Natural killer cell (primary cell): Measurements from ENCODE around the gene DOC2B. TPM values are rescaled to one million over a fixed set of nuclear protein-coding genes. Genes with fewer than 3 reads are reported as not detected.

Source experiments
- ATAC-seq, 3 donors: fragments of 150-1000 bp in 2 of 3; fragments of 200-7000 bp in 1 of 3; cut with Tn5 transposase; 1 replicate in 1 of 3; 2 replicates in 2 of 3; pipeline ENCODE4 v1.10.0; 2021; ENCODE audit warnings: mild to moderate bottlenecking in 2 of 3, moderate library complexity in 2 of 3
- DNase-seq, 2 donors: peaks; one replicate each; pipeline versions ENCODE4 v3.0.0 to v3.0.0-alpha.2; 2013 to 2021; ENCODE audit warnings: mixed read lengths in 1 of 2
- H3K27ac ChIP-seq: one replicate; pipeline ENCODE4 v1.5.1; 2013; ENCODE audit warnings: mild to moderate bottlenecking, low read length
- H3K27me3 ChIP-seq: one replicate; pipeline ENCODE4 v1.6.1; 2013; ENCODE audit warnings: low read length; ENCODE audit not compliant: control insufficient read depth, insufficient read depth
- H3K36me3 ChIP-seq: one replicate; pipeline ENCODE4 v1.6.1; 2013; ENCODE audit warnings: low read length; ENCODE audit not compliant: control insufficient read depth, insufficient read depth
- H3K4me1 ChIP-seq: one replicate; pipeline ENCODE4 v1.6.1; 2013; ENCODE audit warnings: low read length; ENCODE audit not compliant: control insufficient read depth, insufficient read depth
- H3K4me3 ChIP-seq: one replicate; pipeline ENCODE4 v1.5.1; 2013; ENCODE audit warnings: low read length
- H3K9me3 ChIP-seq: one replicate; pipeline ENCODE4 v1.6.1; 2013; ENCODE audit warnings: low read length; ENCODE audit not compliant: control insufficient read depth, insufficient read depth
- H3K27ac Mint-ChIP-seq, 2 donors: one replicate each; pipeline ENCODE4 v1.8.0; 2022; ENCODE audit warnings: mild to moderate bottlenecking in 2 of 2, mixed read lengths in 2 of 2, moderate library complexity in 1 of 2
- H3K27me3 Mint-ChIP-seq, 2 donors: one replicate each; pipeline ENCODE4 v1.8.0; 2022; ENCODE audit warnings: low read depth in 2 of 2, mixed read lengths in 2 of 2
- H3K36me3 Mint-ChIP-seq: one replicate; pipeline ENCODE4 v1.8.0; 2022; ENCODE audit warnings: mixed read lengths
- H3K4me1 Mint-ChIP-seq, 2 donors: one replicate each; pipeline ENCODE4 v1.8.0; 2022; ENCODE audit warnings: mixed read lengths in 2 of 2
- H3K4me3 Mint-ChIP-seq: one replicate; pipeline ENCODE4 v1.8.0; 2022; ENCODE audit warnings: mild to moderate bottlenecking, moderate library complexity, mixed read lengths
- H3K9me3 Mint-ChIP-seq, 2 donors: one replicate each; pipeline ENCODE4 v1.8.0; 2022; ENCODE audit warnings: mixed read lengths in 2 of 2
- WGBS: methylation state at CpG from one replicate; pipeline ENCODE4 v1.1.7; 2013; ENCODE audit warnings: missing lambda C conversion rate; ENCODE audit not compliant: insufficient coverage; 5-methylcytosine and 5-hydroxymethylcytosine counted together
- intact Hi-C: fragments of 100-400 bp; cut with micrococcal nuclease; formaldehyde crosslinking; loops from one replicate; pipeline ENCODE4 v1.14.2; 2022
- total RNA-seq, 4 donors: library from RNA; stranded (reverse); fragments of 120-200 nt in 1 of 4; gene quantifications; one replicate each; pipeline versions ENCODE4 v1.2.3 to v1.2.4, GENCODE V29; 2013 to 2022
- TF ChIP-seq, protein P1 (sequence below): fragments of 200-600 bp; IDR thresholded peaks from one replicate; pipeline ENCODE4 v1.8.0; 2022; ENCODE audit warnings: antibody characterized with exemption

Gene DOC2B
- total RNA-seq, 3 donors from 2014 or later (not counting 1 experiment from before 2014, with no cell fraction given), result 0.07 to 0.20 TPM; not detected in 1

DNA sequence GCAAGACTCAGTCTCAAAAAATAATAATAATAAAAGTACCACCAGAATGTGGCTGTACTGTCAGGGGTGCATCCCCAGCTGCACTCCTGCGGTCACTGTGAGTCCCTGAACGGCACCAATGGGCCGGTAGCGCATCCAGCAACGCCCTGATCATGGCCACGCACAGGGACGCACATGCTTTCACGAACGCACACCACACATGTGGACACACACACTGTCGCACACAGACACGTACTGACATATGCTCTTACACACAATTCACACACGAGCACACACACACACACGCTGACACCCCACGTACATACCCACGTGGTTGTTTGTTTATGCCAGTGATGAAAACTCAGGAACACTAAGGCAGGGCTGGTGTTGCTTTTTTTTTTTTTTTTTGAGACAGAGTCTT is 21.8 kb downstream of the DOC2B start:
- 93% methylated on average over 15 of the region's 15 CpGs for WGBS
- no peak overlapping the region for H3K27ac Mint-ChIP-seq
- Histone ChIP-seq H3K27me3 (no peaks in the 10 kb centered on the region), H3K27ac (no peak overlapping the region), H3K4me1 (no peaks in the 10 kb centered on the region), H3K9me3 (no peaks in the 10 kb centered on the region), H3K4me3 (no peak overlapping the region), H3K36me3 (no peaks in the 10 kb centered on the region)
- no peaks in the 10 kb centered on the region for H3K9me3 Mint-ChIP-seq
- TF ChIP-seq, protein P1, sequence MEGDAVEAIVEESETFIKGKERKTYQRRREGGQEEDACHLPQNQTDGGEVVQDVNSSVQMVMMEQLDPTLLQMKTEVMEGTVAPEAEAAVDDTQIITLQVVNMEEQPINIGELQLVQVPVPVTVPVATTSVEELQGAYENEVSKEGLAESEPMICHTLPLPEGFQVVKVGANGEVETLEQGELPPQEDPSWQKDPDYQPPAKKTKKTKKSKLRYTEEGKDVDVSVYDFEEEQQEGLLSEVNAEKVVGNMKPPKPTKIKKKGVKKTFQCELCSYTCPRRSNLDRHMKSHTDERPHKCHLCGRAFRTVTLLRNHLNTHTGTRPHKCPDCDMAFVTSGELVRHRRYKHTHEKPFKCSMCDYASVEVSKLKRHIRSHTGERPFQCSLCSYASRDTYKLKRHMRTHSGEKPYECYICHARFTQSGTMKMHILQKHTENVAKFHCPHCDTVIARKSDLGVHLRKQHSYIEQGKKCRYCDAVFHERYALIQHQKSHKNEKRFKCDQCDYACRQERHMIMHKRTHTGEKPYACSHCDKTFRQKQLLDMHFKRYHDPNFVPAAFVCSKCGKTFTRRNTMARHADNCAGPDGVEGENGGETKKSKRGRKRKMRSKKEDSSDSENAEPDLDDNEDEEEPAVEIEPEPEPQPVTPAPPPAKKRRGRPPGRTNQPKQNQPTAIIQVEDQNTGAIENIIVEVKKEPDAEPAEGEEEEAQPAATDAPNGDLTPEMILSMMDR, result no peak
- H3K36me3 Mint-ChIP-seq, result no peaks in the 10 kb centered on the region
- no peak for DNase-seq
- intact Hi-C loops, result no loop called here
- H3K4me1 Mint-ChIP-seq, result no peaks in the 10 kb centered on the region
- H3K4me3 Mint-ChIP-seq, result no peak overlapping the region
- peaks cover 0 to 2% of the 10 kb centered on the region in 2 donors for H3K27me3 Mint-ChIP-seq
- ATAC-seq, result no peak

DNA sequence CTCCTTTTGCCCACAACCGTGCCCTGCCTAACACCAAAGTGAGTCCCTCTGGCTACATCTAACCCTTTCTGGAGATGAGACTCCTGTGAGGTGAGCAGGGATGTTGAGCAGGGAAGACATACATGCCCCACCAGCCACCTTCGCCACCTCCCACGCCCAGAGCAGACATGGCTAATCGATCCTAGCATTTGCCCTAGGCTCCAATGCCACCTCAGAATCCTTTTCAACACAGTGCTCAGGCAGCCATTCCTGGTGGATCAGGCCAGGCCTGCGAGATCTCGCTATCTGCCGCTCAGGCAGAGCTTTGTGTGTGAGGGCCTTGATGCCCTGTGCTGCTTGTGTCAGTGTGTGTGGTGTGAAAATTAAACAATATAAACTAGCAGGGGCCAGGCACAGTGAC is 23.1 kb downstream of the DOC2B start:
- H3K4me1 Mint-ChIP-seq, result no peaks in the 10 kb centered on the region
- no peak overlapping the region for H3K4me3 Mint-ChIP-seq
- no peaks in the 10 kb centered on the region for H3K27me3 ChIP-seq
- no peaks in the 10 kb centered on the region for H3K4me1 ChIP-seq
- DNase-seq (no peak), ATAC-seq (no peak)
- H3K36me3 Mint-ChIP-seq, result no peaks in the 10 kb centered on the region
- peaks cover 0 to 2% of the 10 kb centered on the region in 2 donors for H3K27me3 Mint-ChIP-seq
- no peak overlapping the region for H3K27ac Mint-ChIP-seq
- H3K9me3 Mint-ChIP-seq, result no peaks in the 10 kb centered on the region
- WGBS, result 88% methylated on average over 7 of the region's 7 CpGs
- intact Hi-C loops, result no loop called here
- H3K36me3 ChIP-seq, result no peaks in the 10 kb centered on the region
- no peak overlapping the region for H3K4me3 ChIP-seq
- no peaks in the 10 kb centered on the region for H3K9me3 ChIP-seq
- no peak overlapping the region for H3K27ac ChIP-seq
- TF ChIP-seq, protein P1, result no peak

DNA sequence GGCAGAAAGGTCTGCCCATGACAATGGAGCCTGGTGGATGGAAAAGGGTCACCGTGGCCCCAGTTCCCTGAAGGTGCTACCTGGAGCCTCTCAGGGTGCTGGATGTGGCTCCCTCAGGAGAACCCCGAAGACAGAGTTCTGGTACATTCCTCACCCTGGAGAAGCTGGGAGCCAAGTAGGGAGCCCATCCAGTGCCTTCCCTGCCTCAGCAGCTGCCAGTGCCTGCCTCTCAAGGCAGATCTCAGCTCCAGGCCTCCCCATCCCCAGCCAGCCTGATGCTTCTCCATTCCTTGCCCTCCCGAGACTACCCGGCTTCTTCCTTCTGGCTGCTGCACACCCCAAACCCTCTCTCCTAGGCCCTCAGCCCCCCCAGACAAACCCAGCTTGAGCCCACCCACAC is 23.5 kb downstream of the DOC2B start:
- Histone ChIP-seq H3K27ac (no peak overlapping the region), H3K4me1 (no peaks in the 10 kb centered on the region), H3K4me3 (no peak overlapping the region), H3K36me3 (no peaks in the 10 kb centered on the region), H3K9me3 (no peaks in the 10 kb centered on the region), H3K27me3 (no peaks in the 10 kb centered on the region)
- no peak for DNase-seq
- no peaks in the 10 kb centered on the region for H3K4me1 Mint-ChIP-seq
- intact Hi-C loops, result no loop called here
- peaks cover 0 to 2% of the 10 kb centered on the region in 2 donors for H3K27me3 Mint-ChIP-seq
- H3K4me3 Mint-ChIP-seq, result no peak overlapping the region
- H3K27ac Mint-ChIP-seq, result no peak overlapping the region
- 90% methylated on average over 4 of the region's 4 CpGs for WGBS
- H3K9me3 Mint-ChIP-seq, result no peaks in the 10 kb centered on the region
- H3K36me3 Mint-ChIP-seq, result no peaks in the 10 kb centered on the region
- TF ChIP-seq, protein P1, result no peak
- ATAC-seq, result no peak

DNA sequence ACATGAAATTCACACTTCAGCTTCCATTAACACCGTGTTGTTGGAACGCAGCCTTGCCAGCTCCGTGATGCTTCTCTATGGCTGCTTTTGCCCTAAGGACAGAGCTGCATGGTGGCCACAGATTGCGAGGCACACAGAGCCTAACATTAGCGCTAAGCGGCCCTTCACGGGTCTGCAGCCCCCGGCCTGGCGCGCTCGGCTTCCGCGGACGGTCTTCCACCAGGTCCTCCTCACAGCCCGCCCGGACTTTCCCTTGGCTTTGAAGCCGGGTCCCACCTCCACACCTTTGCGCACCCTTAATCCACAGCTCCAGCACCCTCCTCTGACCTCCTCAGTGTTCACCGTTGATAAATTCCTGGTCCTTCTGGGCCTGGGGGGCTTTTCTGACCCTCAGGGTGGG is 24.5 kb downstream of the DOC2B start:
- Histone ChIP-seq H3K27me3 (no peaks in the 10 kb centered on the region), H3K9me3 (no peaks in the 10 kb centered on the region), H3K27ac (no peak overlapping the region), H3K36me3 (no peaks in the 10 kb centered on the region), H3K4me1 (no peaks in the 10 kb centered on the region), H3K4me3 (no peak overlapping the region)
- H3K4me1 Mint-ChIP-seq, result no peaks in the 10 kb centered on the region
- TF ChIP-seq, protein P1, result no peak
- no peak overlapping the region for H3K27ac Mint-ChIP-seq
- DNase-seq (no peak), ATAC-seq (no peak)
- no peaks in the 10 kb centered on the region for H3K36me3 Mint-ChIP-seq
- intact Hi-C loops, result no loop called here
- no peak overlapping the region for H3K4me3 Mint-ChIP-seq
- H3K9me3 Mint-ChIP-seq, result no peaks in the 10 kb centered on the region
- H3K27me3 Mint-ChIP-seq, result peaks cover 0 to 2% of the 10 kb centered on the region in 2 donors
- 89% methylated on average over 19 of the region's 19 CpGs for WGBS
